HUDEP-2 (cell line): ENCODE data around the gene AMTN.

Experiments
- DNase-seq, 76 experiments: peaks; one replicate each; lab custom pipeline; 2025; ENCODE audit not compliant: unreplicated experiment in 76 of 76; lab: John Stamatoyannopoulos, UW

The AMTN gene

DNA sequence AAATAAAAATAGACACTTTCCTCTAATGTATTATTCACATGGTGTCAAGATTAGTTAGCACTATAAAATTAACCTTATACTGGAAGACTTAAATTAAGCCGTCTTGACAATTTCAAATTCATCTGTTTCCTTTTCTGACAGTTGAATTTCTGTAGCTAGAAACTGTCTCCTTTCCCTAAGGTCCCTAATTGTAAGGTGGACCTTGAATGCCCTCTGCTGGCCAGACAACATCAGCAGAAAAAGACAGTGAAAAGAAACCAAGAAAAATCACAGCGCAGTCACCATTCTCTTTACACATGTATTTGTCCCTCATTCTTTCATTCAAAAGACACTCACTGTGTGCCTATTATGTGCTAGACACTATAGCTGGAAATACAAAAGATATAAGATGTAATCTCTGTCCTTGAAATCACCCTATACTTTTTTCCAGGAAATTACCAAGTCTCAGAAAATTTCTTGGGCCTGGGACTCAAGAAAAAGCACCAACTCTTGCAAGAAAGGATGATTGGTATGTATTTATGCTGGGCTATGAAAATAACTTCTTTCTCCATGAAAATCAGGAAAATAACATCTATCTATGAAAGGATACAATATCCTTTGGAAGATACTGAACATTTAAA is 41.0 kb downstream of the AMTN start:
- DNase-seq = peak in 23 of 76 experiments; percentile 0 to 51 (median 9)

DNA sequence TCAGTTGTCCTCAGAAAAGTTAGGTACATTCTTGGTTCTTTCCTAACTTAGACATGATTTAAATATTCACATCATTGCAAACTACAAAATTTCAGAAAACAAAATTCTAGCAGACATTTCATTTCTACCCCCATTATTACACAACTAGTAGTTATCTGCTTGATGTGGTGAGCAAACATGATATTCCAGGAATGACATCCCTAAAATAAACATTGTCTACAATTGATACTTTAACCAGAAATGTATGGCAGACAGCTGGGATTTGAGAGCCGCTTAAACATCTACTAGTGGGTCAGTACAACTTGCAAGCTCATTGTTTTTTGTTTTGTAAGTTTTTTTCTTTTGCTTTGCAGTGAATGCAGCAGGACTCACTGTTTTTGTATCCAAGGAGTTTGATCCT is 41.6 kb downstream of the AMTN start:
- no peak for DNase-seq

GRCh38 chr4:70564033-70564432 is 45.7 kb downstream of the AMTN start:
- no peak for DNase-seq

- DNase-seq = no peak
Measured at GRCh38 chr4:70570796-70571195, 52.4 kb downstream of the AMTN start.

GRCh38 chr4:70571772-70572171 is 53.4 kb downstream of the AMTN start:
- no peak for DNase-seq

GRCh38 chr4:70575964-70576363 is 57.6 kb downstream of the AMTN start:
- no peak for DNase-seq

- DNase-seq = no peak
Measured at GRCh38 chr4:70577220-70577927, 59.0 kb downstream of the AMTN start.

DNA sequence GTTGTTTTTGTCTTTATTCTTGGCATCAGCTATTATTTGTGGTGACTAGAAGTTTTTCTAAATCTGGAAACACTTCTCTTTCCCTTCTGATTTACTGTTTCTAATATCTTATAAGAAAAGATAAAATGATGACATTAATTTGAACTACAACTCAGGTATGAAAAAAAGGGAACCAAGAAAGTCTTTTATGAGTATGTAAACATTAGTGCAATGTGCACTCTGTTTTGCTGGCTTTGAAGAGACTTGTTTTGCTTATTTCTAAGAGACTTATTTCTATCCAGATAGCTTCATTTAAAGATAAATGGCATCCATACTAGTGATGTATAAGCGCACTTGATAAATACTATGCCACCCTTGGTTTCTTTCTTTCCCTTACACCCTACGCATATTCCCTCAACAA is 63.6 kb downstream of the AMTN start:
- no peak for DNase-seq
